Suprapubic skin (tissue), 3 donors: Measurements from ENCODE around the gene LASP1NB.

ENCODE experiments used
- CTCF ChIP-seq, 2 donors: fragments of 200-600 bp in 1 of 2; fragments of 450-650 bp in 1 of 2; sonication (generic) in 1 of 2; IDR thresholded peaks; one replicate each; pipeline ENCODE4 v1.5.1; 2016 to 2019; ENCODE audit warnings: antibody characterized with exemption in 2 of 2, mild to moderate bottlenecking in 1 of 2, moderate library complexity in 1 of 2
- EP300 ChIP-seq: sonication (generic); formaldehyde crosslinking; IDR thresholded peaks from one replicate; pipeline ENCODE4 v1.6.1; 2017; ENCODE audit warnings: antibody characterized with exemption

GRCh38 chr17:38893607-38894006 lies 31.8 kb upstream of the LASP1NB start:
- no peak for TF ChIP-seq CTCF (IDR thresholded peaks at IDR 0.05)
- no peak for TF ChIP-seq EP300
